ENCODE data around the gene KCTD12.

DNA sequence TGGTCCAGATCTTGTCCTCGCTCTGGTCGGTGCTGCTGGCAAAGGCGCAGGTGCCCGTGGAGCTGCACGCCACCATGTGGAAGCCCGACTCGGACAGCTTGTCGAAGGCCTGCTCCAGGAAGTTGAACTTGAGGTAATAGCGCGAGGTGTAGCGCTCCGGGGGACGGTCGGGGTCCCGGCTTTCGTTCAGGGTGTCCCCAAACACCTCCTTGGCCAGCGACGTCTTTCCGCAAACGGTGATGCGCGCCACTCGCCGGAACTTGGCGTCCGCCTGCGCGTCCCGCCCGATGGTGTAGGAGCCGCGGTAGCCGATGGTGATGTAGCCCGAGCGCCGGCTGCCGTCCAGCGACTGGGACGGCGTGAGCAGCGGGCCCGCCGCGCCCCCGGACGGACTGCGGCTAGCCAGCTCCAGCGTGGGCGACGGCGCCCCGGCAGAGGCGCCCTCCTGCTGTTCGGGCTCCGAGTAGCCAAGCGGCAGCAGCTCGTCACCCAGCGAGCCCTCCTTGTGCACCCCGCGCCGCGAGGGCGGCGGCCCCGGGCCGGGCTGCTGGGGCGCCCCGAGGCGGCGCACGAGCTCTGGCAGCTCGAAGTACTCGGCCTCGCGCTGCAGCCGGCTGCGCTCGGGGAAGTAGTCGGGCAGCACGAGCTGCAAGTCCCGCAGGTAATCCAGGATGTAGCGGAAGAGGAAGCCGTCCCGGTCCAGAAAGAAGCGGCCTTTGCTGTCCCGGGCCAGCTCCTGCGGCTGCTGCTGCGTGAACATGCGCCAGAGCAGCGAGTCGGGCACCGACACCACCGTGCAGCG, 801 bp downstream of the KCTD12 start:
- TF ChIP-seq, protein P1, sequence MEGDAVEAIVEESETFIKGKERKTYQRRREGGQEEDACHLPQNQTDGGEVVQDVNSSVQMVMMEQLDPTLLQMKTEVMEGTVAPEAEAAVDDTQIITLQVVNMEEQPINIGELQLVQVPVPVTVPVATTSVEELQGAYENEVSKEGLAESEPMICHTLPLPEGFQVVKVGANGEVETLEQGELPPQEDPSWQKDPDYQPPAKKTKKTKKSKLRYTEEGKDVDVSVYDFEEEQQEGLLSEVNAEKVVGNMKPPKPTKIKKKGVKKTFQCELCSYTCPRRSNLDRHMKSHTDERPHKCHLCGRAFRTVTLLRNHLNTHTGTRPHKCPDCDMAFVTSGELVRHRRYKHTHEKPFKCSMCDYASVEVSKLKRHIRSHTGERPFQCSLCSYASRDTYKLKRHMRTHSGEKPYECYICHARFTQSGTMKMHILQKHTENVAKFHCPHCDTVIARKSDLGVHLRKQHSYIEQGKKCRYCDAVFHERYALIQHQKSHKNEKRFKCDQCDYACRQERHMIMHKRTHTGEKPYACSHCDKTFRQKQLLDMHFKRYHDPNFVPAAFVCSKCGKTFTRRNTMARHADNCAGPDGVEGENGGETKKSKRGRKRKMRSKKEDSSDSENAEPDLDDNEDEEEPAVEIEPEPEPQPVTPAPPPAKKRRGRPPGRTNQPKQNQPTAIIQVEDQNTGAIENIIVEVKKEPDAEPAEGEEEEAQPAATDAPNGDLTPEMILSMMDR (IDR thresholded peaks at IDR 0.05): peak in 2 of 6 experiments; percentile 10 to 26
- TF ChIP-seq POLR2A (IDR thresholded peaks at IDR 0.05): no peak
